Measurements from ENCODE around the gene STK39. TPM values are rescaled to one million over a fixed set of nuclear protein-coding genes. Genes with fewer than 3 reads are reported as not detected.
A peak's percentile ranks its signal among the peaks of the same experiment; 100 is the strongest.

STK39 gene
- total RNA-seq, 1 experiment from 2014 or later: 15.9 TPM

DNA sequence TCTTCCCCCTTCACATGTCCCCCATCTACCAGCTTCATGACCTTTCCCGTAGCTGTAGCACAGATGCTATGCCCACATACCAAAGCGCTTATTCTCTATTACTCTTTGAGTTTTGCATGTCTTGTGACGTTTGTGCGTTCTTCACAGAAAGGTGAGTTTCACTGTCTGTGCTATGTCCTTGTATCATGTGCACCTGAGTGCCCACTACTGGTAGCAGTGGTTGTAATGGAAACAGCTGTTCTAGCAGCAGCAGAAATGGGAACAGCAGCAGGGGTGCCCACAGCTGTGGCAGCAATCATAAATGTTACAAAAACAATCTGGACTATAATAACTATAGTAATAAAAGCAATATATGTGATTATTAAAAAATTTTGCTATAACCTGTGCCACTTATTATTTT is 127.1 kb downstream of the STK39 start:
- POLR2A ChIA-PET (ENCODE audit: low non-redundant PET): no interaction called here
- Histone ChIP-seq H3K36me3 (ENCODE audit: insufficient read depth, low read length, poor library complexity, severe bottlenecking) (no peaks in the 10 kb centered on the region), H3K9me3 (ENCODE audit: low read depth, low read length, poor library complexity, severe bottlenecking) (no peaks in the 10 kb centered on the region), H3K27me3 (replicated peaks; ENCODE audit: insufficient read depth, low read depth, low read length, poor library complexity) (no peaks in the 10 kb centered on the region), H3K4me1 (ENCODE audit: insufficient read depth, low read length, poor library complexity, severe bottlenecking) (no peaks in the 10 kb centered on the region), H3K27ac (ENCODE audit: low read depth, low read length, poor library complexity, severe bottlenecking) (no peak overlapping the region), H3K4me3 (ENCODE audit: low read depth, low read length, poor library complexity, severe bottlenecking) (no peak overlapping the region)
- CTCF ChIA-PET: interaction anchor here (1.9 to 2.9 kb wide), 2 partner anchors 856 to 1581 kb away, joined by 6 to 20 read pairs; no protein-coding TSS in a partner anchor
- intact Hi-C loops (cut with micrococcal nuclease; ENCODE audit: unreplicated experiment): no loop called here
- no TSS peak for BruUV-seq (replicated peaks)
- TF ChIP-seq, protein P1, sequence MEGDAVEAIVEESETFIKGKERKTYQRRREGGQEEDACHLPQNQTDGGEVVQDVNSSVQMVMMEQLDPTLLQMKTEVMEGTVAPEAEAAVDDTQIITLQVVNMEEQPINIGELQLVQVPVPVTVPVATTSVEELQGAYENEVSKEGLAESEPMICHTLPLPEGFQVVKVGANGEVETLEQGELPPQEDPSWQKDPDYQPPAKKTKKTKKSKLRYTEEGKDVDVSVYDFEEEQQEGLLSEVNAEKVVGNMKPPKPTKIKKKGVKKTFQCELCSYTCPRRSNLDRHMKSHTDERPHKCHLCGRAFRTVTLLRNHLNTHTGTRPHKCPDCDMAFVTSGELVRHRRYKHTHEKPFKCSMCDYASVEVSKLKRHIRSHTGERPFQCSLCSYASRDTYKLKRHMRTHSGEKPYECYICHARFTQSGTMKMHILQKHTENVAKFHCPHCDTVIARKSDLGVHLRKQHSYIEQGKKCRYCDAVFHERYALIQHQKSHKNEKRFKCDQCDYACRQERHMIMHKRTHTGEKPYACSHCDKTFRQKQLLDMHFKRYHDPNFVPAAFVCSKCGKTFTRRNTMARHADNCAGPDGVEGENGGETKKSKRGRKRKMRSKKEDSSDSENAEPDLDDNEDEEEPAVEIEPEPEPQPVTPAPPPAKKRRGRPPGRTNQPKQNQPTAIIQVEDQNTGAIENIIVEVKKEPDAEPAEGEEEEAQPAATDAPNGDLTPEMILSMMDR (conservative IDR thresholded peaks at IDR 0.05; ENCODE audit: low read depth, low read length): no peak
- TF ChIP-seq EZH2 (IDR thresholded peaks at IDR 0.05; ENCODE audit: borderline replicate concordance, low read depth, low read length, poor library complexity, severe bottlenecking): no peak
- DNase-seq (ENCODE audit: low spot score): no peak

DNA sequence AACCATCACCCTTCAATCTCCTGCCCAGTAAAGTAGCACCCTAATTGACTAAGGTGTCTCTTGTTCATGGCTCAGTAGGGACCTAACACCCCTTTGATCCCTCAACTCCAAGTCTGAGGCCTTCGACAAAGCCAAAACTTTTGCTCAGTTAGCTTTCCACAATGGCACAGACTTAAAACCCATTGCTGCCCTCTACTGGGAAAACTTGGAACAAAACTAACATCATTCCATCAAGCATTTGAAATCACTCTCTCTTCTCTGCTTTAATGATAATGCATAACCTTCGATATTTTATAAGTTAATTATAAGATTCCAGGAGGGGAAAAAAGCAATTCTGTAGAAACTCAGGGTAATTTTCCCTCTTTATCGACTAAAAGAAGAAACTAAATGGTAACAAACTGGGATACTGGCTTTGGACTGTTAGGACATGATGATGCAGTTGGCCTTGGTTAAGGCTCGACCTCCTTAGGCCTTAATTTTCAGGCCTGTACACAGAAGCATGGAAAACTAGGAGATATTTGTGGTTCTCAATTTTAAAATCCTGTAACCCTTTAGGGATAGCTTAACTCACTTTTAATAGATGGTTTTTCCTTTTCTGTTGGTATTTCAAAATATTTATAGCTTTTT is 127.8 kb downstream of the STK39 start:
- no peaks in the 10 kb centered on the region for H3K27me3 ChIP-seq (replicated peaks; ENCODE audit: insufficient read depth, low read depth, low read length, poor library complexity)

DNA sequence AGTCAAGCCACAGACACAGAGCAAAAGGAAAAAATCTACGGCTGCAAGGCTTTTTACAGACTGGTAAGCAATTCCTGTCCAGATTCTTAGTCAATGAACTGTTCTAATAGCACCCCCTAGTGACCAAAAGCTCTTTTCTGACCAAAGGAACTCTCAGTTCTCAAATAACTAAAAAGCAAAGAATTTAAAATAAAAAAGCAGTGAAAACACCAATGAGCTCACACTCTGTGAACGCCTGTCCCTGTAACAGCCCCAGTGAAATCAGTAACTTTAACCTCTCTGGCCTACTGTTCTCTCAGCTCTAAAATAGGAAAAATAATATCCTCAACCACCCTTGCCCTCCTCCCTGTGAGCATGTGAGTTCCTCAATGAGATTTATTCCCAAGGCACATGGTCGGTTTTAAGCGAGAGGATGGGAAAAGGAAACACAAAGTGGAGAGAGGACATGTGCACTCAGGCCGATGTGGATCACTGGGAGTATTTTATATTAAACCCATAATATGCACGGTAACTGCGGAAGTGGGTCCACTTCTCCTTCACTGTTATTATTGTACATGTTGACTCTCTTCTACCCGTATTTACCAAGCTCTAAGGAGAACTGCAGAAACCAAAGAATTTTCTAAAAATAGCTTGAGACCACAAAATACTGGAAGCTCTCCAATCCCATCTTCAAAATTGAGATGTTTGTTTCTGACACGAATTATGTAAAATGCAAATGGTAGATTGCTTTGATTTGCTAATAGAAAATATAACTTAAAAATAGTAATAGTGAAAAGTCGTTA is 128.5 kb downstream of the STK39 start:
- Histone ChIP-seq H3K4me1 (ENCODE audit: insufficient read depth, low read length, poor library complexity, severe bottlenecking) (no peaks in the 10 kb centered on the region), H3K9me3 (ENCODE audit: low read depth, low read length, poor library complexity, severe bottlenecking) (no peaks in the 10 kb centered on the region), H3K27me3 (replicated peaks; ENCODE audit: insufficient read depth, low read depth, low read length, poor library complexity) (no peaks in the 10 kb centered on the region), H3K4me3 (ENCODE audit: low read depth, low read length, poor library complexity, severe bottlenecking) (no peak overlapping the region), H3K36me3 (ENCODE audit: insufficient read depth, low read length, poor library complexity, severe bottlenecking) (no peaks in the 10 kb centered on the region), H3K27ac (ENCODE audit: low read depth, low read length, poor library complexity, severe bottlenecking) (no peak overlapping the region)
- DNase-seq (ENCODE audit: low spot score): peak; percentile 83
- TF ChIP-seq EZH2 (IDR thresholded peaks at IDR 0.05; ENCODE audit: borderline replicate concordance, low read depth, low read length, poor library complexity, severe bottlenecking): no peak
- TF ChIP-seq, protein P1 (conservative IDR thresholded peaks at IDR 0.05; ENCODE audit: low read depth, low read length): peak; percentile 79
- CTCF ChIA-PET: interaction anchor here (0.6 to 2.9 kb wide), 6 partner anchors 39 to 1579 kb away, joined by 4 to 20 read pairs (median 6); no protein-coding TSS in a partner anchor
- POLR2A ChIA-PET (ENCODE audit: low non-redundant PET): interaction anchor here (0.6 kb wide), 1 partner anchor 16 kb away, joined by 3 read pairs; no protein-coding TSS in a partner anchor
- intact Hi-C loops (cut with micrococcal nuclease; ENCODE audit: unreplicated experiment): loop anchor here (2.0 to 5.0 kb wide), 5 partner anchors 154 to 1580 kb away; no protein-coding TSS in a partner anchor
- no TSS peak for BruUV-seq (replicated peaks)

More for the DNA sequence above, 127.8 kb downstream of the STK39 start:
- no peak overlapping the region for H3K4me3 ChIP-seq (ENCODE audit: low read depth, low read length, poor library complexity, severe bottlenecking)
- ChIA-PET POLR2A (ENCODE audit: low non-redundant PET) (interaction anchor here (0.6 kb wide), 1 partner anchor 16 kb away, joined by 3 read pairs; no protein-coding TSS in a partner anchor), CTCF (interaction anchor here (1.0 to 2.9 kb wide), 4 partner anchors 110 to 1580 kb away, joined by 4 to 20 read pairs (median 5); no protein-coding TSS in a partner anchor)
- intact Hi-C loops (cut with micrococcal nuclease; ENCODE audit: unreplicated experiment): loop anchor here (2.0 to 5.0 kb wide), 5 partner anchors 155 to 1581 kb away; no protein-coding TSS in a partner anchor
- no TSS peak for BruUV-seq (replicated peaks)
- DNase-seq (ENCODE audit: low spot score): peak; percentile 74
- no peaks in the 10 kb centered on the region for H3K4me1 ChIP-seq (ENCODE audit: insufficient read depth, low read length, poor library complexity, severe bottlenecking)
- H3K27ac ChIP-seq (ENCODE audit: low read depth, low read length, poor library complexity, severe bottlenecking): no peak overlapping the region
- TF ChIP-seq, protein P1 (conservative IDR thresholded peaks at IDR 0.05; ENCODE audit: low read depth, low read length): peak; percentile 67
- no peak for TF ChIP-seq EZH2 (IDR thresholded peaks at IDR 0.05; ENCODE audit: borderline replicate concordance, low read depth, low read length, poor library complexity, severe bottlenecking)
- H3K36me3 ChIP-seq (ENCODE audit: insufficient read depth, low read length, poor library complexity, severe bottlenecking): no peaks in the 10 kb centered on the region
- no peaks in the 10 kb centered on the region for H3K9me3 ChIP-seq (ENCODE audit: low read depth, low read length, poor library complexity, severe bottlenecking)

Data from A673 (cell line).